DOHH2 (cell line): ENCODE data around the gene NPHP1.

ENCODE experiments used
- H3F3A ChIP-seq: fragments of 200-600 bp; sonication (generic), shearing (Covaris generic); 2 replicates; pipeline ENCODE4 v1.6.0; 2016; ENCODE audit warnings: antibody characterized with exemption, mild to moderate bottlenecking; ENCODE audit not compliant: control insufficient read depth, insufficient read depth
- H3K27ac ChIP-seq: fragments of 200-600 bp; sonication (generic); 2 replicates; pipeline ENCODE4 v1.5.1; 2014; ENCODE audit warnings: low read depth, mild to moderate bottlenecking, low read length, moderate library complexity
- H3K27me3 ChIP-seq: fragments of 200-600 bp; sonication (generic); 2 replicates; pipeline ENCODE4 v1.6.1; 2014; ENCODE audit warnings: mild to moderate bottlenecking, low read length, mixed read lengths; ENCODE audit not compliant: control insufficient read depth
- H3K36me3 ChIP-seq: fragments of 200-600 bp; sonication (generic); 2 replicates; pipeline ENCODE4 v1.6.1; 2014; ENCODE audit warnings: mild to moderate bottlenecking, low read length, moderate library complexity, mixed read lengths; ENCODE audit not compliant: control insufficient read depth
- H3K4me1 ChIP-seq: fragments of 200-600 bp; sonication (generic); 2 replicates; pipeline ENCODE4 v1.6.1; 2014; ENCODE audit warnings: mild to moderate bottlenecking, low read length, mixed read lengths; ENCODE audit not compliant: control insufficient read depth
- H3K4me2 ChIP-seq: fragments of 200-600 bp; sonication (generic); 2 replicates; pipeline ENCODE4 v1.6.0; 2014; ENCODE audit warnings: mild to moderate bottlenecking, low read length, moderate library complexity
- H3K4me3 ChIP-seq: fragments of 200-600 bp; sonication (generic); 2 replicates; pipeline ENCODE4 v1.5.1; 2014; ENCODE audit warnings: mild to moderate bottlenecking, low read length, mixed read lengths
- H3K79me2 ChIP-seq: fragments of 200-600 bp; sonication (generic); 2 replicates; pipeline ENCODE4 v1.6.1; 2014; ENCODE audit warnings: mild to moderate bottlenecking, low read length, mixed read lengths; ENCODE audit not compliant: control insufficient read depth
- H3K9me2 ChIP-seq: fragments of 200-600 bp; sonication (generic); replicated peaks from 2 replicates; pipeline ENCODE4 v1.6.1; 2014; ENCODE audit warnings: mild to moderate bottlenecking, low read length, mixed read lengths; ENCODE audit not compliant: control insufficient read depth
- H3K9me3 ChIP-seq: fragments of 200-600 bp; sonication (generic); 2 replicates; pipeline ENCODE4 v1.6.1; 2014; ENCODE audit warnings: antibody characterized with exemption, low read length, mixed read lengths; ENCODE audit not compliant: control insufficient read depth, insufficient read depth
- H4K20me1 ChIP-seq: fragments of 200-600 bp; sonication (generic); 2 replicates; pipeline ENCODE4 v1.6.0; 2014; ENCODE audit warnings: low read depth, mild to moderate bottlenecking, antibody characterized with exemption, low read length, moderate library complexity; ENCODE audit not compliant: control insufficient read depth, insufficient read depth
- CTCF ChIP-seq: fragments of 200-600 bp; sonication (generic); IDR thresholded peaks from one replicate; pipeline ENCODE4 v1.5.1; 2014; ENCODE audit warnings: antibody characterized with exemption, mild to moderate bottlenecking, low read depth, low read length; ENCODE audit not compliant: poor library complexity, severe bottlenecking
- EZH2phosphoT487 ChIP-seq: fragments of 200-600 bp; sonication (generic); IDR thresholded peaks from 2 replicates; pipeline ENCODE4 v1.6.1; 2017; ENCODE audit warnings: borderline replicate concordance, mild to moderate bottlenecking, antibody characterized with exemption, low read length, moderate library complexity, mixed read lengths

The NPHP1 gene

GRCh38 chr2:110126906-110127305 lies 77.9 kb downstream of the NPHP1 start:
- Histone ChIP-seq H3F3A (no peaks in the 10 kb centered on the region), H3K4me2 (no peak overlapping the region)

DNA sequence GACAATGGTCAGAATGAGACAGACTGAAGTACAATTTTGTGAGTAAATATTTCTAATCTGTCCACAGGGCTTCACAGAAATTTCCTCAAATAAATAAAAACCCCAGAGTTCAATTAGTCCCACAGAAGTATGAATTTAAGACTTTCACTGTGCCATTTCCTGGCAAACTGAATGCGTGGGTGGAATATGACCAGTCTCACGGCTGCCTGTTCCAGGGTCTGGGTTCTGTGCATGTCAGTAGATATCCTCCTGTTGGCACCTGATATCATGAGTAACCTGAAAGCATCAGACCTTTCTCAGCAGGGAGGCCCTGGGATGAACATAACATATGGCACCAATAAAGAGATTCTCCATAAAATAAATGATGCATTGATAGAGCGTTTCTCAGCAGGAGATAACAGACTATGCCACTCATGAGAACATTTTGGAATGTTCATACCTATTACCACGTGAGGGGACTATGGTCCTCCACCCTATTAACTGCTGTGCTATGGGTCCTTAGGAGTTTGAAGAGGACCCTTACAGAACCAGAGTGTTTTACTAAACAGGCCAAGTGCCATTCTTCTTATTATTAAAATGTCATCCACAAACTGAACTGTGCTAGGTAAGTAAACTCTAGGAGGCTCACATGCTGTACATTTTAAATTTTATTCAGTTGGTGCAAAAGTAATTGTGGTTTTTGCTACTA lies 78.6 kb downstream of the NPHP1 start:
- no peaks in the 10 kb centered on the region for H4K20me1 ChIP-seq
- H3K4me3 ChIP-seq, result no peak overlapping the region
- no peaks in the 10 kb centered on the region for H3K4me1 ChIP-seq
- TF ChIP-seq EZH2phosphoT487 (no peak), CTCF (no peak)
- no peaks in the 10 kb centered on the region; the same call in 1 of the 2 replicates for H3K27me3 ChIP-seq
- no peak overlapping the region for H3K27ac ChIP-seq
- no peaks in the 10 kb centered on the region for H3K9me2 ChIP-seq
- H3K4me2 ChIP-seq, result no peak overlapping the region
- no peaks in the 10 kb centered on the region for H3K79me2 ChIP-seq
- no peaks in the 10 kb centered on the region for H3F3A ChIP-seq
- no peaks in the 10 kb centered on the region for H3K9me3 ChIP-seq
- no peaks in the 10 kb centered on the region for H3K36me3 ChIP-seq

More at GRCh38 chr2:110126906-110127305, 77.9 kb downstream of the NPHP1 start:
- Histone ChIP-seq H3K27ac (no peak overlapping the region), H3K36me3 (no peaks in the 10 kb centered on the region), H4K20me1 (no peaks in the 10 kb centered on the region), H3K27me3 (no peaks in the 10 kb centered on the region; the same call in 1 of the 2 replicates), H3K9me2 (no peaks in the 10 kb centered on the region), H3K9me3 (no peaks in the 10 kb centered on the region), H3K4me3 (no peak overlapping the region), H3K4me1 (no peaks in the 10 kb centered on the region), H3K79me2 (no peaks in the 10 kb centered on the region)
- no peak for TF ChIP-seq CTCF

- Histone ChIP-seq H3K4me2 (no peak overlapping the region), H3F3A (no peaks in the 10 kb centered on the region), H3K4me3 (no peak overlapping the region), H3K9me3 (no peaks in the 10 kb centered on the region), H3K36me3 (no peaks in the 10 kb centered on the region), H3K79me2 (no peaks in the 10 kb centered on the region), H3K27me3 (no peaks in the 10 kb centered on the region), H4K20me1 (no peaks in the 10 kb centered on the region), H3K4me1 (no peaks in the 10 kb centered on the region), H3K9me2 (no peaks in the 10 kb centered on the region), H3K27ac (no peak overlapping the region)
- no peak for TF ChIP-seq CTCF
- TF ChIP-seq EZH2phosphoT487, result no peak
These were observed 79.7 kb downstream of the NPHP1 start for GRCh38 chr2:110124939-110125691.
